K562 (cell line): ENCODE results near the gene TWSG1. TPM values are rescaled to one million over a fixed set of nuclear protein-coding genes. Genes with fewer than 3 reads are reported as not detected.

Experiments
- ATAC-seq: fragments of 200-7000 bp; cut with Tn5 transposase; 3 replicates; pipeline ENCODE4 v1.9.1; 2020; ENCODE audit warnings: moderate library complexity
- Bru-seq: library from RNA; stranded (reverse); fragments of 400-500 nt; gene quantifications from one replicate; lab custom pipeline; 2021; lab: Mats Ljungman, UMichigan
- BruChase-seq, 2 experiments: library from RNA; stranded (reverse); fragments of 400-500 nt; gene quantifications; one replicate each; lab custom pipeline; 2021; lab: Mats Ljungman, UMichigan
- BruUV-seq: library from RNA; stranded (reverse); fragments of 400-500 nt; replicated peaks from 2 replicates; lab custom pipeline; 2021; lab: Mats Ljungman, UMichigan
- CTCF ChIA-PET: fragments of 300-600 bp; formaldehyde crosslinking; extraction: SDS; loops from one replicate; lab custom pipeline; 2021; ENCODE audit warnings: low intra/inter-chr PET ratio; lab: Yijun Ruan, JAX
- POLR2A ChIA-PET: fragments of 300-600, 350-650 bp; sonication (Branson Sonifier 250); formaldehyde crosslinking; extraction: SDS; loops from one replicate; lab custom pipeline; 2021; ENCODE audit warnings: antibody characterized with exemption, inconsistent platforms; lab: Yijun Ruan, JAX
- DNase-seq, 4 experiments: peaks; one replicate each; pipeline versions ENCODE4 v3.0.0 to v3.0.0-alpha.2; 2011 to 2018; ENCODE audit warnings: low spot score in 3 of 4, mixed read lengths in 3 of 4; ENCODE audit errors: extremely low read depth in 1 of 4
- FAIRE-seq: peaks from 2 replicates; lab custom pipeline; 2011; peaks lifted over from hg19 to GRCh38; lab: Jason Lieb, UNC
- H2AFZ ChIP-seq: 2 replicates; pipeline ENCODE4 v1.6.0; 2011; ENCODE audit warnings: low read depth, low read length, control low read depth, inconsistent platforms
- H3K27ac ChIP-seq: fragments of 200-600 bp; 3 replicates; pipeline ENCODE4 v1.8.0; 2011; ENCODE audit warnings: low read depth, mild to moderate bottlenecking, control low read depth, inconsistent platforms, low read length, moderate library complexity, mixed read lengths; ENCODE audit errors: extremely low read depth
- H3K27me3 ChIP-seq, 2 experiments: fragments of 300-600 bp in 1 of 2; 2 replicates in 1 of 2; 3 replicates in 1 of 2; pipeline versions ENCODE4 v1.6.0 to v1.8.0; 2011; ENCODE audit warnings: inconsistent platforms in 2 of 2, low read length in 2 of 2, mild to moderate bottlenecking in 1 of 2, mixed read lengths in 1 of 2, moderate library complexity in 1 of 2; ENCODE audit not compliant: control insufficient read depth in 2 of 2, insufficient read depth in 2 of 2
- H3K36me3 ChIP-seq: fragments of 300-600 bp; 3 replicates; pipeline ENCODE4 v1.8.0; 2011; ENCODE audit warnings: mild to moderate bottlenecking, low read length, inconsistent platforms; ENCODE audit not compliant: control insufficient read depth, insufficient read depth
- H3K4me1 ChIP-seq, 2 experiments: fragments of 200-600 bp in 1 of 2; replicated peaks in 1 of 2; 2 replicates in 1 of 2; 3 replicates in 1 of 2; pipeline versions ENCODE4 v1.5.1 to v1.8.0; 2011; ENCODE audit warnings: inconsistent platforms in 2 of 2, low read length in 2 of 2, mild to moderate bottlenecking in 1 of 2, mixed read lengths in 1 of 2, moderate library complexity in 1 of 2; ENCODE audit not compliant: control insufficient read depth in 2 of 2, insufficient read depth in 2 of 2
- H3K4me2 ChIP-seq: 2 replicates; pipeline ENCODE4 v1.6.1; 2011; ENCODE audit warnings: low read length, control low read depth, inconsistent platforms, mixed read lengths; ENCODE audit not compliant: insufficient read depth
- H3K4me3 ChIP-seq: fragments of 200-600 bp; sonication (generic), shearing (Covaris generic); 2 replicates; pipeline ENCODE4 v1.5.1; 2016; ENCODE audit warnings: control low read depth, inconsistent platforms
- H3K79me2 ChIP-seq: fragments of 200-600 bp; 3 replicates; pipeline ENCODE4 v1.8.0; 2011; ENCODE audit warnings: low read length, inconsistent platforms; ENCODE audit not compliant: control insufficient read depth, insufficient read depth
- H3K9ac ChIP-seq, 2 experiments: 2 replicates each; pipeline versions ENCODE4 v1.6.0 to v1.6.1; 2011; ENCODE audit warnings: low read depth in 2 of 2, low read length in 2 of 2, control low read depth in 1 of 2, inconsistent platforms in 1 of 2, mild to moderate bottlenecking in 1 of 2, mixed read lengths in 1 of 2; ENCODE audit not compliant: insufficient read depth in 1 of 2
- H3K9me1 ChIP-seq: one replicate; pipeline ENCODE4 v1.6.0; 2011; ENCODE audit warnings: inconsistent platforms, mild to moderate bottlenecking, low read length, moderate library complexity; ENCODE audit not compliant: control insufficient read depth, insufficient read depth
- H3K9me3 ChIP-seq: replicated peaks from 2 replicates; pipeline ENCODE4 v1.5.1; 2011; ENCODE audit warnings: low read depth, low read length, inconsistent platforms; ENCODE audit not compliant: control insufficient read depth, insufficient read depth
- H4K20me1 ChIP-seq: replicated peaks from 2 replicates; pipeline ENCODE4 v1.6.1; 2011; ENCODE audit warnings: low read length, inconsistent platforms, mixed read lengths; ENCODE audit not compliant: control insufficient read depth, insufficient read depth
- CXXC5 ChIP-seq: fragments of 250-450 bp; sonication (Bioruptor Pico); IDR thresholded peaks from 2 replicates; pipeline ENCODE4 v1.8.0; 2022; ENCODE audit warnings: inconsistent platforms, mild to moderate bottlenecking, moderate library complexity
- GATAD2A ChIP-seq: fragments of 450-650 bp; IDR thresholded peaks from 2 replicates; pipeline ENCODE4 v1.6.1; 2017
- MBD2 ChIP-seq: sonication (generic); IDR thresholded peaks from 2 replicates; pipeline ENCODE4 v1.6.1; 2016; ENCODE audit warnings: low read depth, borderline replicate concordance
- RNF2 ChIP-seq: sonication (generic); IDR thresholded peaks from 2 replicates; pipeline ENCODE4 v1.6.1; 2016
- VEZF1 ChIP-seq: fragments of 200-800 bp; sonication (Bioruptor generic); IDR thresholded peaks from 2 replicates; pipeline ENCODE4 v1.6.1; 2017; ENCODE audit warnings: missing genetic modification characterization, missing compliant biosample characterization
- YY1 ChIP-seq, 3 experiments: IDR thresholded peaks; 2 replicates each; pipeline ENCODE4 v1.6.1; 2011; ENCODE audit warnings: low read length in 2 of 3, mild to moderate bottlenecking in 2 of 3, moderate library complexity in 2 of 3, borderline replicate concordance in 1 of 3, control low read depth in 1 of 3, low read depth in 1 of 3; ENCODE audit not compliant: insufficient read depth in 3 of 3, insufficient replicate concordance in 2 of 3, control insufficient read depth in 1 of 3, insufficient read length in 1 of 3; ENCODE audit errors: extremely low read depth in 1 of 3
- WGBS: fragments of 100-300 bp; shearing (Covaris generic); methylation state at CpG from one replicate; pipeline ENCODE4 v1.1.6; 2016; ENCODE audit warnings: low coverage, mixed read lengths; ENCODE audit not compliant: insufficient coverage; ENCODE audit errors: missing lambda C conversion rate; 5-methylcytosine and 5-hydroxymethylcytosine counted together
- in situ Hi-C: fragments of 300-500 bp; cut with MboI; formaldehyde crosslinking; loops from 4 replicates; pipeline ENCODE4 v1.15.0; 2018; ENCODE audit warnings: inconsistent platforms, mixed read lengths
- intact Hi-C: fragments of 100-400 bp; cut with micrococcal nuclease; formaldehyde crosslinking; loops from 2 replicates; pipeline ENCODE4 v1.14.2; 2022
- long read RNA-seq, 3 experiments: library from polyadenylated mRNA in 2 of 3; library from RNA in 1 of 3; unstranded in 2 of 3; stranded (forward) in 1 of 3; transcript quantifications; one replicate each; pipeline ENCODE4 v2.0.0, GENCODE V29; 2019 to 2022
- polyA minus RNA-seq, 3 experiments: library from RNA; depleted of rRNA, polyadenylated mRNA; stranded (reverse); fragments of >200 nt; gene quantifications; 2 replicates each; pipeline ENCODE4 v1.2.3, GENCODE V29; 2011
- polyA plus RNA-seq, 8 experiments: library from polyadenylated mRNA; depleted of rRNA in 4 of 8; stranded (reverse) in 5 of 8; unstranded in 3 of 8; fragments of >200 nt; fragmentation: Nextera tagmentation in 2 of 8; fragmentation: Illumina TruSeq in 1 of 8; extraction: Ambion mirVana in 2 of 8; extraction: Trizol in 1 of 8; gene quantifications; 2 replicates each; pipeline versions ENCODE4 v1.2.1 to v1.2.3, GENCODE V29; 2011 to 2014; ENCODE audit warnings: inconsistent platforms in 1 of 8, missing spikeins in 1 of 8
- total RNA-seq, 7 experiments: library from RNA; depleted of rRNA in 6 of 7; stranded (reverse); fragments of >200 nt in 6 of 7; fragmentation: Illumina TruSeq in 2 of 7; extraction: Trizol in 2 of 7; gene quantifications; 2 replicates each; pipeline versions ENCODE4 v1.2.1 to v1.2.3, GENCODE V29; 2011 to 2021; ENCODE audit warnings: low replicate concordance in 1 of 7
- TF ChIP-seq, protein P1 (sequence below), 2 experiments: fragments of 450-650 bp; IDR thresholded peaks; 2 replicates each; pipeline ENCODE4 v1.6.1; 2016
- TF ChIP-seq, protein P2 (sequence below), 3 experiments: IDR thresholded peaks in 2 of 3; conservative IDR thresholded peaks in 1 of 3; 2 replicates each; pipeline ENCODE4 v1.5.1; 2011 to 2012; ENCODE audit warnings: low read length in 3 of 3, mild to moderate bottlenecking in 3 of 3, control low read depth in 2 of 3, improper control_type of control experiment in 1 of 3, inconsistent platforms in 1 of 3, low read depth in 1 of 3, mixed read lengths in 1 of 3, moderate library complexity in 1 of 3; ENCODE audit not compliant: insufficient read depth in 2 of 3

TWSG1 gene
- total RNA-seq (2011; cell fraction: chromatin; rRNA removed; ENCODE audit: low replicate concordance): 26.0 and 36.6 TPM in 2 replicates
- total RNA-seq (2011; cell fraction: nucleolus; rRNA removed): 21.5 and 28.8 TPM in 2 replicates
- 34.2 and 50.5 TPM in 2 replicates for total RNA-seq (2011; cell fraction: nucleoplasm; rRNA removed)
- total RNA-seq (2014; rRNA removed) (17.9 and 22.5 TPM in 2 replicates), total RNA-seq (2014; rRNA removed; fragmentation: Illumina TruSeq; extraction: Trizol) (30.5 and 33.3 TPM in 2 replicates), total RNA-seq (2015; rRNA removed; fragmentation: Illumina TruSeq; extraction: Trizol) (27.0 and 31.4 TPM in 2 replicates), total RNA-seq (2021) (26.2 and 29.1 TPM in 2 replicates), polyA plus RNA-seq (2011; rRNA removed) (37.2 and 43.3 TPM in 2 replicates), polyA plus RNA-seq (2014; fragmentation: Illumina TruSeq; extraction: Trizol) (21.3 and 25.1 TPM in 2 replicates), polyA plus RNA-seq (2014; fragmentation: Nextera tagmentation; extraction: Ambion mirVana) (10 to 100 TPM; 10.4 to 11.3 TPM), polyA plus RNA-seq (2014; rRNA removed) (16.6 TPM in 2 replicates), polyA minus RNA-seq (2011; rRNA and poly(A)+ RNA removed) (78.2 and 99.4 TPM in 2 replicates), Bru-seq, nascent RNA (percentile 76 among the genes with signal in this experiment), BruChase-seq, experiment 1, labeled RNA remaining after a 2-hour chase (percentile 80 among the genes with signal in this experiment), BruChase-seq, experiment 2, labeled RNA remaining after a 6-hour chase (percentile 81 among the genes with signal in this experiment)
- 20.1 and 40.3 TPM in 2 replicates for polyA plus RNA-seq (2011; cell fraction: cytosol; rRNA removed)
- 11.0 and 18.5 TPM in 2 replicates for polyA plus RNA-seq (2011; cell fraction: nucleus; rRNA removed)
- 34.6 and 37.6 TPM in 2 replicates for polyA plus RNA-seq (2012)
- 30.4 and 37.3 TPM in 2 replicates for polyA minus RNA-seq (2011; cell fraction: cytosol; rRNA and poly(A)+ RNA removed)
- 6.6 and 15.6 TPM in 2 replicates for polyA minus RNA-seq (2011; cell fraction: nucleus; rRNA and poly(A)+ RNA removed)
- long read RNA-seq, experiment 1, transcript TWSG1-201 (5 exons, 3,756 nt): major isoform, 153 of 199 reads
- long read RNA-seq, experiment 1, partial matches to known transcripts: 26 of 199 reads
- long read RNA-seq, experiment 1, other reads (novel, unspliced or antisense): 19 of 199 reads
- long read RNA-seq, experiment 2, partial matches to known transcripts: 1 of 26 reads
- long read RNA-seq, experiment 2, other reads (novel, unspliced or antisense): 22 of 26 reads
- long read RNA-seq, experiment 3, transcript TWSG1-201 (5 exons, 3,756 nt): major isoform, 17 of 20 reads
- long read RNA-seq, experiment 3, partial matches to known transcripts: 0 of 20 reads
- long read RNA-seq, experiment 3, other reads (novel, unspliced or antisense): 3 of 20 reads

- ChIA-PET POLR2A (interaction anchor here (0.5 to 1.5 kb wide), 5 partner anchors 8 to 268 kb away, joined by 3 to 6 read pairs (median 4); no protein-coding TSS in a partner anchor), CTCF (interaction anchor here (0.5 kb wide), 1 partner anchor 377 kb away, joined by 4 read pairs; no protein-coding TSS in a partner anchor)
- Histone ChIP-seq H2AFZ (peak within 1 kb of the TSS; percentile 95), H4K20me1 (no peaks in the 10 kb centered on the region), H3K4me1 (peaks cover 18% of the 10 kb centered on the region in 2 experiments), H3K79me2 (peaks cover 27% of the 10 kb centered on the region), H3K27me3 (no peaks in the 10 kb centered on the region), H3K27ac (peak within 1 kb of the TSS; percentile 77), H3K36me3 (peaks cover 24% of the 10 kb centered on the region), H3K4me2 (peak within 1 kb of the TSS; percentile 81), H3K4me3 (peak within 1 kb of the TSS; percentile 79), H3K9ac (peak within 1 kb of the TSS; percentile 55 to 93), H3K9me3 (0 out of 2 replicates have a peak, but pooled peaks cover 7% of the 10 kb centered on the region), H3K9me1 (no peaks in the 10 kb centered on the region)
- DNase-seq: peak; percentile 97 to 100 (median 100)
- BruUV-seq: no TSS peak
- WGBS: under 1% methylated on average over 37 of the region's 67 CpGs
- FAIRE-seq: peak; percentile 62
- peak; percentile 97 for ATAC-seq
- intact Hi-C loops (loop anchor here (5.0 to 10.0 kb wide), 2 partner anchors 143 to 260 kb away; partner anchors contain the start of gene RALBP1), in situ Hi-C loops (loop anchor here (10.0 kb wide), 1 partner anchor 260 kb away; no protein-coding TSS in a partner anchor)
- TF ChIP-seq CXXC5 (peak; percentile 81; the same call in 1 of the 2 replicates), VEZF1 (CRISPR knock-in tag) (peak; percentile 97), MBD2 (no peak), GATAD2A (peak; percentile 25; the same call in 1 of the 2 replicates), RNF2 (peak; percentile 6; the same call in 1 of the 2 replicates), YY1 (IDR thresholded peaks at IDR 0.05; ENCODE audit: borderline replicate concordance in 1 of 3, control insufficient read depth in 1 of 3, extremely low read depth in 1 of 3, insufficient read depth in 3 of 3, insufficient read length in 1 of 3, insufficient replicate concordance in 2 of 3, low read depth in 1 of 3, low read length in 2 of 3) (peak in 2 of 3 experiments; percentile 5 to 32)
- TF ChIP-seq, protein P1, sequence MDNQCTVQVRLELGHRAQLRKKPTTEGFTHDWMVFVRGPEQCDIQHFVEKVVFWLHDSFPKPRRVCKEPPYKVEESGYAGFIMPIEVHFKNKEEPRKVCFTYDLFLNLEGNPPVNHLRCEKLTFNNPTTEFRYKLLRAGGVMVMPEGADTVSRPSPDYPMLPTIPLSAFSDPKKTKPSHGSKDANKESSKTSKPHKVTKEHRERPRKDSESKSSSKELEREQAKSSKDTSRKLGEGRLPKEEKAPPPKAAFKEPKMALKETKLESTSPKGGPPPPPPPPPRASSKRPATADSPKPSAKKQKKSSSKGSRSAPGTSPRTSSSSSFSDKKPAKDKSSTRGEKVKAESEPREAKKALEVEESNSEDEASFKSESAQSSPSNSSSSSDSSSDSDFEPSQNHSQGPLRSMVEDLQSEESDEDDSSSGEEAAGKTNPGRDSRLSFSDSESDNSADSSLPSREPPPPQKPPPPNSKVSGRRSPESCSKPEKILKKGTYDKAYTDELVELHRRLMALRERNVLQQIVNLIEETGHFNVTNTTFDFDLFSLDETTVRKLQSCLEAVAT (IDR thresholded peaks at IDR 0.05): no peak
- TF ChIP-seq, protein P2, sequence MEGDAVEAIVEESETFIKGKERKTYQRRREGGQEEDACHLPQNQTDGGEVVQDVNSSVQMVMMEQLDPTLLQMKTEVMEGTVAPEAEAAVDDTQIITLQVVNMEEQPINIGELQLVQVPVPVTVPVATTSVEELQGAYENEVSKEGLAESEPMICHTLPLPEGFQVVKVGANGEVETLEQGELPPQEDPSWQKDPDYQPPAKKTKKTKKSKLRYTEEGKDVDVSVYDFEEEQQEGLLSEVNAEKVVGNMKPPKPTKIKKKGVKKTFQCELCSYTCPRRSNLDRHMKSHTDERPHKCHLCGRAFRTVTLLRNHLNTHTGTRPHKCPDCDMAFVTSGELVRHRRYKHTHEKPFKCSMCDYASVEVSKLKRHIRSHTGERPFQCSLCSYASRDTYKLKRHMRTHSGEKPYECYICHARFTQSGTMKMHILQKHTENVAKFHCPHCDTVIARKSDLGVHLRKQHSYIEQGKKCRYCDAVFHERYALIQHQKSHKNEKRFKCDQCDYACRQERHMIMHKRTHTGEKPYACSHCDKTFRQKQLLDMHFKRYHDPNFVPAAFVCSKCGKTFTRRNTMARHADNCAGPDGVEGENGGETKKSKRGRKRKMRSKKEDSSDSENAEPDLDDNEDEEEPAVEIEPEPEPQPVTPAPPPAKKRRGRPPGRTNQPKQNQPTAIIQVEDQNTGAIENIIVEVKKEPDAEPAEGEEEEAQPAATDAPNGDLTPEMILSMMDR (IDR thresholded peaks at IDR 0.05 in 2 of 3, conservative IDR thresholded peaks at IDR 0.05 in 1 of 3; ENCODE audit: insufficient read depth in 2 of 3, low read depth in 1 of 3, low read length in 3 of 3): peak in 2 of 3 experiments; percentile 53 to 69; a peak in 4 of 6 replicates
Observed at GRCh38 chr18:9334329-9334972, at the start of gene TWSG1. TWSG1 (plus strand) TSS chr18:9334773; CDS start chr18:9337230, 2,457 bp downstream.
